Neural cell (in vitro differentiated cells): ENCODE results near the gene BSCL2. TPM values are rescaled to one million over a fixed set of nuclear protein-coding genes. Genes with fewer than 3 reads are reported as not detected.
A peak's percentile ranks its signal among the peaks of the same experiment; 100 is the strongest.

ENCODE experiments used
- H2AFZ ChIP-seq: fragments of 200-600, 300-800 bp; sonication (generic), shearing (Covaris generic); 2 replicates; pipeline ENCODE4 v1.6.0; 2014; ENCODE audit warnings: low read depth, mild to moderate bottlenecking, antibody characterized with exemption, low read length, moderate library complexity
- H3F3A ChIP-seq: fragments of 200-600 bp; shearing (Covaris generic); 2 replicates; pipeline ENCODE4 v1.6.1; 2016; ENCODE audit warnings: mild to moderate bottlenecking, moderate library complexity, mixed read lengths, antibody characterized with exemption, low read length; ENCODE audit not compliant: insufficient read depth, poor library complexity, severe bottlenecking
- H3K27ac ChIP-seq: fragments of 200-600, 300-800 bp; sonication (generic), shearing (Covaris generic); 2 replicates; pipeline ENCODE4 v1.5.1; 2014; ENCODE audit warnings: mild to moderate bottlenecking, low read length, moderate library complexity
- H3K27me3 ChIP-seq: fragments of 300-800, 200-600 bp; sonication (generic), shearing (Covaris generic); 2 replicates; pipeline ENCODE4 v1.6.0; 2014; ENCODE audit warnings: mild to moderate bottlenecking, low read depth, low read length, moderate library complexity; ENCODE audit not compliant: insufficient read depth
- H3K36me3 ChIP-seq: fragments of 300-800, 200-600 bp; sonication (generic), shearing (Covaris generic); 2 replicates; pipeline ENCODE4 v1.5.1; 2014; ENCODE audit warnings: mild to moderate bottlenecking, antibody characterized with exemption, low read length, moderate library complexity; ENCODE audit not compliant: insufficient read depth
- H3K4me2 ChIP-seq: fragments of 300-800, 200-600 bp; sonication (generic), shearing (Covaris generic); 2 replicates; pipeline ENCODE4 v1.6.0; 2014; ENCODE audit warnings: mild to moderate bottlenecking, low read length
- H3K4me3 ChIP-seq: fragments of 300-800, 200-600 bp; sonication (generic), shearing (Covaris generic); 2 replicates; pipeline ENCODE4 v1.5.1; 2014; ENCODE audit warnings: mild to moderate bottlenecking, low read length, moderate library complexity
- H3K79me2 ChIP-seq: fragments of 200-600 bp; shearing (Covaris generic); replicated peaks from 2 replicates; pipeline ENCODE4 v1.6.0; 2014; ENCODE audit warnings: mild to moderate bottlenecking, low read length, moderate library complexity; ENCODE audit not compliant: insufficient read depth
- H3K9ac ChIP-seq: fragments of 300-800, 200-600 bp; sonication (generic), shearing (Covaris generic); 2 replicates; pipeline ENCODE4 v1.6.1; 2016; ENCODE audit warnings: mild to moderate bottlenecking, low read length, mixed read lengths
- H3K9me2 ChIP-seq: fragments of 200-600 bp; shearing (Covaris generic); 2 replicates; pipeline ENCODE4 v1.6.1; 2016; ENCODE audit warnings: mild to moderate bottlenecking, low read length, mixed read lengths; ENCODE audit not compliant: insufficient read depth
- H3K9me3 ChIP-seq: fragments of 200-600, 300-800 bp; sonication (generic), shearing (Covaris generic); 2 replicates; pipeline ENCODE4 v1.6.1; 2016; ENCODE audit warnings: mild to moderate bottlenecking, mixed run types, low read length, moderate library complexity, mixed read lengths
- H4K20me1 ChIP-seq: fragments of 200-600 bp; shearing (Covaris generic); 2 replicates; pipeline ENCODE4 v1.6.1; 2016; ENCODE audit warnings: mild to moderate bottlenecking, mixed run types; ENCODE audit not compliant: insufficient read depth
- CTCF ChIP-seq: fragments of 450-650 bp; IDR thresholded peaks from 2 replicates; pipeline ENCODE4 v1.5.1; 2014; ENCODE audit warnings: antibody characterized with exemption, mild to moderate bottlenecking, moderate library complexity; ENCODE audit not compliant: poor library complexity, severe bottlenecking
- EP300 ChIP-seq: fragments of 450-650 bp; conservative IDR thresholded peaks from 2 replicates; pipeline ENCODE4 v1.6.1; 2014; ENCODE audit warnings: antibody characterized with exemption, mild to moderate bottlenecking, moderate library complexity; ENCODE audit not compliant: poor library complexity, severe bottlenecking
- EZH2 ChIP-seq: fragments of 200-600, 300-800 bp; shearing (Covaris generic), sonication (generic); IDR thresholded peaks from 2 replicates; pipeline ENCODE4 v1.6.1; 2014; ENCODE audit warnings: antibody characterized with exemption, low read length, borderline replicate concordance, mild to moderate bottlenecking; ENCODE audit not compliant: insufficient read depth, poor library complexity, severe bottlenecking
- MXI1 ChIP-seq: fragments of 450-650 bp; conservative IDR thresholded peaks from 2 replicates; pipeline ENCODE4 v1.6.1; 2014; ENCODE audit warnings: antibody characterized with exemption, mild to moderate bottlenecking; ENCODE audit not compliant: poor library complexity, severe bottlenecking
- POLR2AphosphoS5 ChIP-seq: IDR thresholded peaks from 2 replicates; pipeline ENCODE4 v1.6.1; 2012
- RAD21 ChIP-seq: fragments of 450-650 bp; conservative IDR thresholded peaks from 2 replicates; pipeline ENCODE4 v1.6.1; 2014; ENCODE audit warnings: antibody characterized with exemption, mild to moderate bottlenecking, moderate library complexity
- REST ChIP-seq: IDR thresholded peaks from 2 replicates; pipeline ENCODE4 v1.6.1; 2012; ENCODE audit warnings: borderline replicate concordance
- SMC3 ChIP-seq: fragments of 450-650 bp; conservative IDR thresholded peaks from 2 replicates; pipeline ENCODE4 v1.6.1; 2014; ENCODE audit warnings: antibody characterized with exemption, mild to moderate bottlenecking, moderate library complexity; ENCODE audit not compliant: poor library complexity
- TAF1 ChIP-seq: IDR thresholded peaks from 2 replicates; pipeline ENCODE4 v1.6.1; 2012; ENCODE audit warnings: low read depth
- polyA plus RNA-seq: library from polyadenylated mRNA; depleted of rRNA; stranded (reverse); fragments of >200 nt; gene quantifications from 2 replicates; pipeline ENCODE4 v1.2.3, GENCODE V29; 2014

The BSCL2 gene
- polyA plus RNA-seq, 1 donor from 2014 or later: 304 TPM

- no peaks in the 10 kb centered on the region for H3K9me2 ChIP-seq
- H3K4me3 ChIP-seq: no peak overlapping the region
- H2AFZ ChIP-seq: no peak overlapping the region
- H3K79me2 ChIP-seq: peaks cover 8% of the 10 kb centered on the region
- no peaks in the 10 kb centered on the region for H4K20me1 ChIP-seq
- H3K27me3 ChIP-seq: no peaks in the 10 kb centered on the region
- no peaks in the 10 kb centered on the region for H3K9me3 ChIP-seq
- no peaks in the 10 kb centered on the region for H3K36me3 ChIP-seq
- TF ChIP-seq EP300 (no peak), RAD21 (no peak), TAF1 (no peak), SMC3 (no peak), POLR2AphosphoS5 (no peak), REST (no peak), CTCF (no peak), MXI1 (no peak), EZH2 (no peak)
- no peaks in the 10 kb centered on the region for H3F3A ChIP-seq
- H3K9ac ChIP-seq: no peak overlapping the region
- H3K4me2 ChIP-seq: no peak overlapping the region
- no peak overlapping the region for H3K27ac ChIP-seq
Measured at GRCh38 chr11:62682518-62682917, 24.7 kb downstream of the BSCL2 start.

- H3K9me2 ChIP-seq: no peaks in the 10 kb centered on the region
- H3F3A ChIP-seq: no peaks in the 10 kb centered on the region
- no peak overlapping the region for H3K4me2 ChIP-seq
- peaks cover 8% of the 10 kb centered on the region for H3K79me2 ChIP-seq
- H3K27ac ChIP-seq: no peak overlapping the region
- no peak overlapping the region for H3K9ac ChIP-seq
- H3K36me3 ChIP-seq: no peaks in the 10 kb centered on the region
- H2AFZ ChIP-seq: no peak overlapping the region
- no peaks in the 10 kb centered on the region for H3K27me3 ChIP-seq
- no peaks in the 10 kb centered on the region for H4K20me1 ChIP-seq
- no peak overlapping the region for H3K4me3 ChIP-seq
- TF ChIP-seq TAF1 (no peak), CTCF (peak; percentile 57), EP300 (no peak), SMC3 (peak; percentile 33), MXI1 (no peak), POLR2AphosphoS5 (no peak), EZH2 (no peak), RAD21 (peak; percentile 47), REST (no peak)
- H3K9me3 ChIP-seq: no peaks in the 10 kb centered on the region
Measured at GRCh38 chr11:62680825-62681240, 26.4 kb downstream of the BSCL2 start.
